ENCODE results near the gene AK2.
"Not testable (repeated sequence)": the region's sequence is repeated elsewhere in the genome, so short reads cannot be mapped to it uniquely, and the experiment has no call there.

AK2 gene

DNA sequence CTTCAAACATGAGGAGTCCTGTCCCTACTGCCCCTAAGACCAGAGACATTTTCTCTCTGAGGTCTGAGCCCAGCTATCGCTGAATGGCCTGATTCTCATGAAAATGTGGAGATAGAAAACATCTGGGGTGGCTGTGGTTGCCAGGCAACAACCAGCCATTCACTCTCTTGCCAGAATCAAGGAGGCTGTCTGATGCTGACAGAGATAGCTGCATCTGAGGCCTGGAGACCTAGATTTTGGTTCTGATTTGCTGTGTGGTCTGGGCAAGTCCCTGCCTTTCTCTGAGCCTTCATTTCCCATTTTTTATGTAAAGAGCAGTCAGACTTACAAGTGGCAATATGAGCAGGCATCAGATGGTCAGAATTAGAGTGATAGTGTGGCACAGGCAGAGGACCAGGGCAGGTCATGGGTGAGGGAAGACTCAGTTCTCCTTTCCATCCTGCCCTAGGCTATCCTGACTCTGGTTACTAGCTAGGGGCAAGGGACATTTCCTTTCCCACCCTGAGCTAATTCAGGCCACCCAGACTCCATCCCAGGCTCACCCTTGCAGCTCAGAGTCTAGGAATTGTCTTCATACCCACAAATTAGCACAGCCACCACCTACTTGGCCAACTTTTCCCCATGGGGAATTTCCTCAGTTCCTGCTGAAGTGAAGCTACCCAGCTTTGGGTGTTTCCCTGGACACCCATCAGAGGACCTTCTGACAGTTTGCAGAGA lies 52.1 kb downstream of the AK2 start:
- Mint-ChIP-seq H3K9me3 (ENCODE audit: low read depth) (no peaks in the 10 kb centered on the region), H3K36me3 (no peaks in the 10 kb centered on the region), H3K27ac (no peak overlapping the region), H3K27me3 (no peaks in the 10 kb centered on the region), H3K4me1 (ENCODE audit: low read depth) (peaks cover 41% of the 10 kb centered on the region), H3K4me3 (no peak overlapping the region)

DNA sequence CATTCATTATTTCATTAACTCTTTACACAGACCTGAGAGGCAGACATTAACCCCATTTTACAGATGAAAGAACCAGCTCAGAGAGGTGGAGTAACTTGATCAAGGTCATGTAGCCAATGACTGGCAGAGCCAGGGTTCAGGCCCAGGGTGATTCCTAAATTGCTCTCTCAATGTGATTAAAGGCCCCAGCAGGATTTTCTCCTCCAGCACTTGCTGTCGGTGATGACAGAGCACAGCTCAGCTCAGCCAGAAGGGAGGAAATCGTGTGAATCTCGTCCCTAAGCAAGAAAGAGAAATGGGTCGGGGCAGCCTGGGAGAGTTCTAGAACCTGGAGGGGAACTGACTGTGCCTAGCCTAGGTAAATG lies 52.6 kb downstream of the AK2 start:
- Mint-ChIP-seq H3K9me3 (ENCODE audit: low read depth) (no peaks in the 10 kb centered on the region), H3K27me3 (no peaks in the 10 kb centered on the region), H3K4me3 (no peak overlapping the region), H3K27ac (peak overlapping the region; percentile 10), H3K4me1 (ENCODE audit: low read depth) (peaks cover 36% of the 10 kb centered on the region), H3K36me3 (no peaks in the 10 kb centered on the region)

DNA sequence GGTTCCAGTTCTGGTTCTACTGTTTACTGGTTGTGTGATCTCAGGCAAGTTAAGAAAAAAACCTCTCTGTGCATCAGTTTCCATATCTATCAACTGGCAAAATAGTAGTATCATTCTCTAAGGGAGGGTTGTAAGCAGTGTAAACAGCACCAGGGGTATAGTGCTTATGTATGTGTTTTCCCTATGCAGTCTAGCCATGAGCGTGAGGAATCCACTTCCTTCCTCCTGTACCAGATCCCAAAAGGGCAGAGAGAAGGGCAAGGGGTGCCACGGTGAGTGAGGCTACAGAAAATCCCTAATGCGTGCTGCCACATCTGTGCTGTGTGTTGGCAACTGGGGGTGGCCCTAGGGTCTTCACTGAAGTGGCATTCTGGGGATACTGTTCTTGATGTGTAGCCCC lies 53.7 kb downstream of the AK2 start:
- no peaks in the 10 kb centered on the region for H3K27me3 Mint-ChIP-seq
- H3K27ac Mint-ChIP-seq: no peak overlapping the region
- peaks cover 31% of the 10 kb centered on the region for H3K4me1 Mint-ChIP-seq (ENCODE audit: low read depth)
- H3K36me3 Mint-ChIP-seq: no peaks in the 10 kb centered on the region
- H3K4me3 Mint-ChIP-seq: no peak overlapping the region
- H3K9me3 Mint-ChIP-seq (ENCODE audit: low read depth): no peaks in the 10 kb centered on the region

DNA sequence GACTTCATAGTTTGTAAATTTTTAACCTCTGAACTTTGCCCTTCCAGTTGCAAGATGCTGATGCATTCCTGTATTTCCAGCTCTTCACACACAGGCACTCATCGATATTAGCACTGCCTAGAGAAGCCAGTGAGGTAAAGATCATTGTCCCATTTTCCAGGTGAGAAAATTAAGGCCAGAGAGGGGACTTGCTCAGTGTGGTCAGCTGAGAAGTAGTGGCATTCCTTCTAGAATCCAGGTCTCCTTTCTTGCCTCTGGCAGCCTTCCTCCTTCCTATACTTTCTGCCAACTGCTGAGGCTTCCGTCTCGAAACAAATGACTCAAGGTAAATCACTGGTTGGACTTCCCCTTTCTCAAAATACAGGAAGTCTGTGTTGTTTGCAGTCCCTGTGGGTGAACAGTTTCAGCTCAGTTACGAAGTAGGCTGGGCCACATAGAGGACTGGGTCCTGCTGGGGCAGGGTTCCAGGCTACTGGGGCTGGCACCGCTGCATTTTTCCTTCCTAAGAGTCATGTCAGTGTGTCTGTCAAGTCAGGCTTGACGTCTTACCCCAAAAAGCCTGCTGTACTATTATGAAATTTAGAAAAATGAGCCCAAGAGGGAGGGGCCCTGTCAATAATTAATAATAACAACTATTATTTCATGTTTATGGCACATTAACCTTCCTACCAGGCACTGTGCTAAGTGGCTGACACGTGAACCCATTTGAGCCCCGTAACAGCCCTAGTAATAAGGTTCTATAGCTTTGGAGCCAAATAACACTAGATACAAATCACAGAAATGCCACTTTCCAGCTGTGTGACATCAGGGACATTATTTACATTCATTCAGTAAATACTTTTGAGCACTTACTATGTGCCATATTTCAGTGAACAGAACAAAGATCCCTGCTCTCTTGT lies 55.4 kb downstream of the AK2 start:
- Mint-ChIP-seq H3K27ac (peak overlapping the region; percentile 91), H3K27me3 (no peaks in the 10 kb centered on the region), H3K36me3 (no peaks in the 10 kb centered on the region), H3K4me3 (peak overlapping the region; percentile 78), H3K4me1 (ENCODE audit: low read depth) (peaks cover 31% of the 10 kb centered on the region), H3K9me3 (ENCODE audit: low read depth) (no peaks in the 10 kb centered on the region)

DNA sequence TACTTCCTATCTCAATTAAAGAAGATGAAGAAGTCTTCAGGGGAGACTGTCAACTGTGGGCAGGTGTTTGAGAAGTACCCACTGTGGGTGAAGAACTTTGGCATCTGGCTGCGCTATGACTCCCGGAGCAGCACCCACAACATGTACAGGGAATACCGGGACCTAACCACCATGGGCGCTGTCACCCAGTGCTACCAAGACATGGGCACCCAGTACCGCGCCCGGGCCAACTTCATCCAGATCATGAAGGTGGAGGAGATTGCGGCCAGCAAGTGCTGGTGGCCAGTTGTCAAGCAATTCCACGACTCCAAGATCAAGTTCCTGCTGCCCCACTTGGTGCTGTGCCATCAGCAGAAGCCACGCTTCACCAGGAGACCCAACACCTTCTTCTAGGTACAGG lies 56.6 kb downstream of the AK2 start:
- Mint-ChIP-seq H3K4me3 (no peak overlapping the region), H3K36me3 (no peaks in the 10 kb centered on the region), H3K4me1 (ENCODE audit: low read depth) (peaks cover 31% of the 10 kb centered on the region), H3K27me3 (no peaks in the 10 kb centered on the region), H3K9me3 (ENCODE audit: low read depth) (no peaks in the 10 kb centered on the region), H3K27ac (no peak overlapping the region)

DNA sequence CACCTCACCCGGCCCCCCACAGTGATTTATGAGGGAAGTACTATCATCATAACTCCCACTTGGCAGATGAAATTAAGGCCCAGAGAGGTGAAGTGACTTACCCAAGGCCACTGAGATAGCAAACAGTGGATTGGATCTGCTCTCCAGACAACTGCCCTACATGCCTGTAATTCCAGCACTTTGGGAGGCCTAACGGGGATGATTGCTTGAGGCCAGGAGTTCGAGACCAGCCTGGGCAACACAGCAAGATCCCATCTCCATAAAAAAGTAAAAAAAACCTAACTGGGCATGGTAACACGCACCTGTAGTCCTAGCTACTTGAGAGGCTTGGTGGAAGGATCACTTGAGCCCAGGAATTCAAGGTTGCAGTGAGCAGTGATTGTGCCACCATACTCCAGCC lies 57.8 kb downstream of the AK2 start:
- Mint-ChIP-seq H3K4me1 (ENCODE audit: low read depth) (peaks cover 27% of the 10 kb centered on the region), H3K9me3 (ENCODE audit: low read depth) (no peaks in the 10 kb centered on the region), H3K36me3 (no peaks in the 10 kb centered on the region), H3K27ac (no peak overlapping the region), H3K4me3 (no peak overlapping the region), H3K27me3 (no peaks in the 10 kb centered on the region)

DNA sequence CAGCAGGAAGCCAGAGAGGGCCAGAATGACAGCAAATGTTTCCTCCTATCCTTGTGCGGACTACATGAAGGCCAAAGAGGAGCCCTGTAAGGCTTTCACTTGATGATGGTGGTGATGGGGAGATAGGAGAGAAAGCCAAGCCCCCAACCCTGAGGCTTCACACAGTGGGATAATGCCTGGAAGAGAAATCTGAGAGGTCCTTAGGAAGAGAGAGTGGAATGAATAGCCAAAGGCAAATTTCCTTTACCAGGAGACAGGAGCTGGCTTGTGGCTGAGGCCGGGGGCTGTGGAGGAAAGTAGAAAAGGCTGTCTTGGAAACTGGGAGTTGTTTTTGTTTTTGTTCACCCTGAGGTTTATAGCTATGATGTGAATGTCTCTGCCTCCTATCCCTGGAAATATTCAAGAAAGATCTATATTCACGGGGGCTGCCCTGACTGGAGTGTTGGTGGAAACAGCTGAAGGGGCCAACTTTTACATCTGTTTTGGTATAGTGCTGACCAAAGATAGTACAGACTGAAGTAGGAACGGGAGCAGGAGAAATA lies 59.1 kb downstream of the AK2 start:
- Mint-ChIP-seq H3K4me1 (ENCODE audit: low read depth) (peaks cover 22% of the 10 kb centered on the region), H3K27ac (no peak overlapping the region), H3K36me3 (no peaks in the 10 kb centered on the region), H3K9me3 (ENCODE audit: low read depth) (no peaks in the 10 kb centered on the region), H3K27me3 (peaks cover under 1% of the 10 kb centered on the region), H3K4me3 (no peak overlapping the region)

DNA sequence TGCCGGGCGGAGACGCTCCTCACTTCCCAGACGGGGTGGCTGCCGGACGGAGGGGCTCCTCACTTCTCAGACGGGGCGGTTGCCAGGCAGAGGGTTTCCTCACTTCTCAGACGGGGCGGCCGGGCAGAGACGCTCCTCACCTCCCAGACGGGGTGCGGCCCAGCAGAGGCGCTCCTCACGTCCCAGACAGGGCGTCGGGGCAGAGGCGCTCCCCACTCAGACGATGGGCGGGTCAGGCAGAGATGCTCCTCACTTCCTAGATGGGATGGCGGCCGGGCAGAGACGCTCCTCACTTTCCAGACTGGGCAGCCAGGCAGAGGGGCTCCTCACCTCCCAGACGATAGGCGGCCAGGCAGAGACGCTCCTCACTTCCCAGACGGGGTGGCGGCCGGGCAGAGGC lies 61.6 kb downstream of the AK2 start:
- not testable (repeated sequence) for H3K4me3 Mint-ChIP-seq; H3K9me3 Mint-ChIP-seq (ENCODE audit: low read depth); H3K36me3 Mint-ChIP-seq; H3K27ac Mint-ChIP-seq
- H3K4me1 Mint-ChIP-seq (ENCODE audit: low read depth): peaks cover 10% of the 10 kb centered on the region
- peaks cover 19% of the 10 kb centered on the region for H3K27me3 Mint-ChIP-seq

DNA sequence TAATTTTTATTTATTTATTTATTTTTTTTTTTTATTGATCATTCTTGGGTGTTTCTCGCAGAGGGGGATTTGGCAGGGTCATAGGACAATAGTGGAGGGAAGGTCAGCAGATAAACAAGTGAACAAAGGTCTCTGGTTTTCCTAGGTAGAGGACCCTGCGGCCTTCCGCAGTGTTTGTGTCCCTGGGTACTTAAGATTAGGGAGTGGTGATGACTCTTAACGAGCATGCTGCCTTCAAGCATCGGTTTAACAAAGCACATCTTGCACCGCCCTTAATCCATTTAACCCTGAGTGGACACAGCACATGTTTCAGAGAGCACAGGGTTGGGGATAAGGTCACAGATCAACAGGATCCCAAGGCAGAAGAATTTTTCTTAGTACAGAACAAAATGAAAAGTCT lies 63.2 kb downstream of the AK2 start:
- H3K27ac Mint-ChIP-seq; H3K36me3 Mint-ChIP-seq; H3K4me3 Mint-ChIP-seq; H3K4me1 Mint-ChIP-seq (ENCODE audit: low read depth); H3K9me3 Mint-ChIP-seq (ENCODE audit: low read depth): not testable (repeated sequence)
- H3K27me3 Mint-ChIP-seq: peaks cover 20% of the 10 kb centered on the region

DNA sequence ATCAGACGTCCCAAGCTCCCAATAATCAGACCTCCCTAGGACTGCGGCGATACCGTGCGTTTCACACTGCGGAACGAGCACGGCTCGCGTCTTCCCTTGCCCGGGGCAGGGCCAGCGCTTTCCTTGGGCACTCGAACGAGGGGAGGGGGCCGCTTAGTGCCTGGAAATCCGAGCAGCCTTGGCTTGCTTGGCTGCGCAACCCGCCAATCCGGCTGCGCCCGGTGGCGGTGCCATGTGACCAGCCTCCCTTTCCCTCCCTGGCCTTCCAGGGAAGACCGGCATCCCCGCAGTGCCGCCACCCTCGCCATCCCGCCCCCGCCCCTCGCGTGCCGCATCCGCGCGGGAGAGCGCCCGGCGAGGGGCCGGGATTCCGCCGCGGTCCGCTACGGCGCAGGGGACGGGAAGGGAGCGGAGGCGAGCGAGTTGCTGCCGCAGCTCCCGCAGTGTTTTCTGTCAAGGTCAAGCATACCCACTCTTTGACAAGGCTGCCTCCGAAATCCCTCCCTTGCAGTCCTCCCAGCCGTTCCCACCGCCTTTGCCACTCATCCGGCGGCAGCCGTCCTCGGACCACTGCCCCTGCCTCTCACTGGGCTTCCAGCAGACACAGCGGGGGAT lies 63.8 kb downstream of the AK2 start:
- peaks cover 12% of the 10 kb centered on the region for H3K4me1 Mint-ChIP-seq (ENCODE audit: low read depth)
- H3K27me3 Mint-ChIP-seq: peaks cover 21% of the 10 kb centered on the region
- no peak overlapping the region for H3K27ac Mint-ChIP-seq
- H3K36me3 Mint-ChIP-seq: peaks cover 9% of the 10 kb centered on the region
- H3K9me3 Mint-ChIP-seq (ENCODE audit: low read depth): no peaks in the 10 kb centered on the region
- H3K4me3 Mint-ChIP-seq: peak overlapping the region; percentile 69

DNA sequence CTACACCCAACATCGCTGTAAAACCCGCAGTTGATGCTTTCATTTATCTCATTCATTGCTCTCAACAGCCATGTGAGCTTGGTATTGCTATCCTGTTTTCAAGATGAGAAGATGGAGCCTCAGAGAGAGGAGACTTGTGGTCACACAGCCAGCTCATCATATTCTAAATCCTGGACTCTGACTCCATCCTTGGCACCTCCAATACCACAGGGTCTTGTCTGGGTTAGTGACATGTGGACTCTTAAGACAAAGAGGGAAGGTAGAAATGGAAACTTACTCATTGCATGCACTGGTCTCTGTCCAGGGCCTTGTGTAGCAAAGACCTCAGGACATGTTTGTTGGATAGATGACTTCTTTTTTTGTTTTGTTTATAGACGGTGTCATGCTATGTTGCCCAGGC lies 65.1 kb downstream of the AK2 start:
- Mint-ChIP-seq H3K4me1 (ENCODE audit: low read depth) (peaks cover 12% of the 10 kb centered on the region), H3K27ac (no peak overlapping the region), H3K36me3 (peaks cover 9% of the 10 kb centered on the region), H3K9me3 (ENCODE audit: low read depth) (no peaks in the 10 kb centered on the region), H3K4me3 (peak overlapping the region; percentile 67), H3K27me3 (peaks cover 21% of the 10 kb centered on the region)

DNA sequence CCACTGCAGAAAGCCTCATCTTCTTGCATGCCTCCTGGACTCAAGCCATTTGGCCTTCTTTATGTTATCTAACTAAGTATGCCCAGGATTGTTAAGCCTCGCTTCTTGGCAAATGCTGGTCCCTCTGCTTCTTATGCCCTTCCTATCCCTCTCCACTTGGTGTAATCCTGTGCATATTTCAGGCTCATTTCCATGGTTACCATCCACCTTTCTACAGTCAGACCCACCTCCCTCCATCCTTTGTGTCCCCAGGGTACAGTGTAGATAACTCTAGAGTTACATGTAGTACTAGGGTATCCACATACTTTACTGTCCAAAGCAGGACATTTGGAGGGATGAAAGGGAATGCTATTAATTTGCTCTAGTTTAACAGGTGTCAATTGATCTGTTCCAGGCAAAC lies 65.5 kb downstream of the AK2 start:
- H3K36me3 Mint-ChIP-seq: peaks cover 9% of the 10 kb centered on the region
- H3K27ac Mint-ChIP-seq: no peak overlapping the region
- peaks cover 21% of the 10 kb centered on the region for H3K27me3 Mint-ChIP-seq
- no peaks in the 10 kb centered on the region for H3K9me3 Mint-ChIP-seq (ENCODE audit: low read depth)
- no peak overlapping the region for H3K4me3 Mint-ChIP-seq
- peaks cover 14% of the 10 kb centered on the region for H3K4me1 Mint-ChIP-seq (ENCODE audit: low read depth)

DNA sequence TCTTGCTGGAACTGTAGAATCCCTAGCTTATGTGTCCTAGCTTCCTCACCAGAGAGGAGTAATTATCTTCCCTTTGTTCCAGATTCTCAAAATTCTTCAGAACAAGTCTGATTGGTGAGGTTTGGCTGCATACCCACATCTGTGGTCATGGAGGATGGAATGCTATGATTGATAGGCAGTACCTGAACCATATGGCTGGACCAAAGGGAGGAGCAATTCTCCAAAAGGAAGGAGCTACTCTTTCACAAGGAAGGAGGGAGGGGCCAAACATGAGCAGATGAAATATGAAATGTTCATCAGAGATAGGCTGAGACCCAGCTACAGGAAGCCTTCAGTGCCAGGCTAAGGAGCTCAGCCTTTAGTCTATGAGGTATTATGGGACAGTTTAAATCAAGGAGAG lies 67.1 kb downstream of the AK2 start:
- Mint-ChIP-seq H3K4me1 (ENCODE audit: low read depth) (peaks cover 17% of the 10 kb centered on the region), H3K27ac (no peak overlapping the region), H3K36me3 (peaks cover 9% of the 10 kb centered on the region), H3K27me3 (peaks cover 21% of the 10 kb centered on the region), H3K9me3 (ENCODE audit: low read depth) (no peaks in the 10 kb centered on the region), H3K4me3 (no peak overlapping the region)

DNA sequence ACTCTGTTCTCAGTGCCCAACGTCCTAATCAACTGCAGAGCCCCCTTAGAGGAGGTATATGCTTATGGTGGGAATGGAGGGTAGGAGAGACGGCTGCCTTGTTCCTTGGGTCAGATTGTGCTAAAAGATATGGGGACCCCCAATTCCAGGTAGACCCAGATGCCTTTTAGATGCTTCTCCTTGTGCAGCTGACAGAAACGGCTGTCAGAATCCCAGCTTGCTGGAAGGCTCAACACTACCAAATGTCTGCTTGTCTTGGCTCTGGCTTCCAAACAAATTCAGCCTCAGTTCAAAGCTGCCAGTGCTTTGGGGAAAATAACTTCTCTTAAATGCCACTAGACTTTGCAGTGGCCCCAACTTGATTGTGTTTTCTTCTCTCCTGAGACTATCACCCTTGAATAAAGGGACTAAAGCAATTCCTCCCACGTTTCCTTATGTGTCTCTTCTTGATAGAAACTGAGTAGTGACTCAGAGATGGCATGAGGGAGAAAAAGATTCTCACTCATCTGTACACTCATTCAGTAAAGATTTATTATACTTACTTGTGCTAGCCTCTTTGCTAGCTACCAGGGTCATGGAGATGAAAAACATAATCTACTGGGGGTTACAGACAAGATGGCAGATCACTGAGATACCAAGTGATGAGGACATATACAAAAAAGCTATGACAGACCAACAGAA lies 68.7 kb downstream of the AK2 start:
- H3K9me3 Mint-ChIP-seq (ENCODE audit: low read depth): no peaks in the 10 kb centered on the region
- no peak overlapping the region for H3K4me3 Mint-ChIP-seq
- H3K36me3 Mint-ChIP-seq: peaks cover 9% of the 10 kb centered on the region
- no peak overlapping the region for H3K27ac Mint-ChIP-seq
- H3K4me1 Mint-ChIP-seq (ENCODE audit: low read depth): peaks cover 22% of the 10 kb centered on the region
- H3K27me3 Mint-ChIP-seq: peaks cover 21% of the 10 kb centered on the region

DNA sequence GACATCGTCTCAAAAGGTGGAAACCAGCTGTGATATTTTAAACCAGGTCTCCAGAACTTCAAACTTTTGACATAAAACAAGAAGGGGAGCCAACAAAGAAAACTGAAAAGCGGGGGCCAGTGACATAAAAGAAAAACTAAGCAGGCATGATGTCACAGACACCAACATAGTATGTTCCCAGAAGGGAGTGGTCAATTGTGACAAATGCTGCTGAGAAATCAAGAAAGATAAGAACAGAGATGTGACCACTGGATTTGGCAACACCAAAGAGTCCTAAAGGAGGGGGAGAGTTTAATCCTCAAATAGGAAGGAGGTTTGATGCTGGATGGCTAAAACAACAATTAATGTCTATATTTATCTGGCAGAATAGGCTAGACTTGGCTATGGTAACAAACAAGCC lies 69.8 kb downstream of the AK2 start:
- H3K36me3 Mint-ChIP-seq: peaks cover 7% of the 10 kb centered on the region
- H3K4me3 Mint-ChIP-seq: no peak overlapping the region
- peaks cover 25% of the 10 kb centered on the region for H3K4me1 Mint-ChIP-seq (ENCODE audit: low read depth)
- no peaks in the 10 kb centered on the region for H3K9me3 Mint-ChIP-seq (ENCODE audit: low read depth)
- no peak overlapping the region for H3K27ac Mint-ChIP-seq
- H3K27me3 Mint-ChIP-seq: peaks cover 14% of the 10 kb centered on the region
